Ectodermal cell (in vitro differentiated cells): ENCODE results near the gene CTNNA1.
"Not testable (repeated sequence)": the region's sequence is repeated elsewhere in the genome, so short reads cannot be mapped to it uniquely, and the experiment has no call there.

Source experiments
- H3K27ac ChIP-seq: 2 replicates; pipeline ENCODE4 v1.7.0; 2013; ENCODE audit warnings: mild to moderate bottlenecking, low read depth, low read length; ENCODE audit not compliant: insufficient read depth, poor library complexity, severe bottlenecking
- H3K27me3 ChIP-seq: 2 replicates; pipeline ENCODE4 v1.7.0; 2013; ENCODE audit warnings: mild to moderate bottlenecking, low read length; ENCODE audit not compliant: insufficient read depth, control insufficient read depth, poor library complexity, severe bottlenecking
- H3K36me3 ChIP-seq: one replicate; pipeline ENCODE4 v1.7.0; 2013; ENCODE audit warnings: low read length; ENCODE audit not compliant: control insufficient read depth, insufficient read depth
- H3K4me1 ChIP-seq: one replicate; pipeline ENCODE4 v1.7.0; 2013; ENCODE audit warnings: low read length; ENCODE audit not compliant: control insufficient read depth, insufficient read depth
- H3K4me3 ChIP-seq: 2 replicates; pipeline ENCODE4 v1.7.0; 2013; ENCODE audit warnings: low read depth, low read length, control low read depth; ENCODE audit not compliant: insufficient read depth
- H3K9me3 ChIP-seq: 2 replicates; pipeline ENCODE4 v1.7.0; 2013; ENCODE audit warnings: mild to moderate bottlenecking, low read length, moderate library complexity; ENCODE audit not compliant: control insufficient read depth
- WGBS, 2 experiments: methylation state at CpG; one replicate each; pipeline ENCODE4 v1.1.7; 2013; ENCODE audit warnings: missing lambda C conversion rate in 2 of 2; 5-methylcytosine and 5-hydroxymethylcytosine counted together

Gene CTNNA1

DNA sequence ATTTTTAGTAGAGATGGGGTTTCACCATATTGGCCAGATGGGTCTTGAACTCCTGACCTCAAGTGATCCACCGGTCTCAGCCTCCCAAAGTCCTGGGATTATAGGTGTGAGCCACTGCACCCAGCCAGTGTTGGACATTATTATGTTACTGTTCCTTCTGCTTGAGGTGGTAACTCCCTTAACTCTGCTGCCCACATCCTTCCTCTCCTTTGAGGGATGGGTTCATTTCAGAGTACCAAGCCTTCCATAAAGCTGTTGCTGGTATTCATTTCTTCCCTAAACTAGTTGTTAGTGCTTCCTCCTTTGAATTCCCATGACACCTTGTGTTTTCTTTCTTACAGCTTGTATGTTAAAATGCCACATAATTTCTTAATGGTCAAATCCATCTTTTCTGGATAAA lies 54.0 kb downstream of the CTNNA1 start:
- WGBS, 2 experiments: 80 to 87% methylated on average over 1 of the region's 1 CpG
- H3K4me1 ChIP-seq: no peaks in the 10 kb centered on the region
- no peak overlapping the region for H3K27ac ChIP-seq
- no peaks in the 10 kb centered on the region for H3K27me3 ChIP-seq
- H3K36me3 ChIP-seq: peaks cover 17% of the 10 kb centered on the region
- H3K9me3 ChIP-seq: peaks cover 4% of the 10 kb centered on the region
- H3K4me3 ChIP-seq: no peak overlapping the region

DNA sequence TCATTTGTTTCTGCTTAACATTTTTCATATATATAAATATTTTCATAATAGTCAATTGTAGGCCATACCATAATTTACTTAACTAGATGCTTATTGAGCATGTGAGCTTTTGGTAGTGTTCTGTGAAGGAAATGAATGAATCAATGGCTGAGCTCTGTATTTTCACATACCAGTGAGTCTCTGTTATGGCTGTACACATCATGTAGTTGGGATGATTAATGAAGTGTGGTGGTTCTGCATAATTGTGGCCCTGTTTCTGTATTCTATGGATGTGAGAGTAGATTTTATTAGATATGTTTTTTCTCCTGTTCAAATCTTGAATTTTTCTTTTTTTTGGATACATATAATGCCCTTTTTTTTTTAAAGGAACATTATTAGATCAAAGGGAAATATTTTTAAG lies 56.2 kb downstream of the CTNNA1 start:
- no peaks in the 10 kb centered on the region for H3K27me3 ChIP-seq
- no peaks in the 10 kb centered on the region for H3K4me1 ChIP-seq
- no peak overlapping the region for H3K4me3 ChIP-seq
- peaks cover 22% of the 10 kb centered on the region for H3K36me3 ChIP-seq
- H3K27ac ChIP-seq: no peak overlapping the region
- H3K9me3 ChIP-seq: peaks cover 4% of the 10 kb centered on the region

GRCh38 chr5:138810861-138811260 lies 57.6 kb downstream of the CTNNA1 start:
- not testable (repeated sequence) for H3K4me3 ChIP-seq, H3K27me3 ChIP-seq, H3K4me1 ChIP-seq, H3K27ac ChIP-seq, H3K9me3 ChIP-seq
- 95 to 97% methylated on average over 19 to 26 of the region's 35 CpGs for WGBS, 2 experiments
- peaks cover 22% of the 10 kb centered on the region for H3K36me3 ChIP-seq

DNA sequence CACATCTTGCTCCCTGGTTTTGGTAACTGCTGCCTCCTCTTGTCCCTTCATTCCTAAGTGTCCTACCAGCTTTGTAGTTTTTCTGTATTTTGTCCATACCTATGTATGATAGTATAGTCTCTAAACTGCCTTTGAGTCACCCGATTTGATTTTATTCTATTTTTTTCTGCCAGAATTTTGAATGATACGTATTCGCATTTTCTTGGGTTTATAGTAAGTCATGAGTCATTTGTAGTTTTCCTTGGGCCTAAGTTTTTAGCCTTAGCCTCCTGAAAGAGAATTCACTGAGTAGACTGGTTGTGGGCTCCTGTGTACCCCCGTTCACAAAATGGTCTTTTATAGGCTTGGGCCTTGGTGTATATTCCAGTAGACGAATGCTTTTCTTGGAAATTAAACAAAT lies 62.3 kb downstream of the CTNNA1 start:
- H3K9me3 ChIP-seq: no peaks in the 10 kb centered on the region
- H3K4me1 ChIP-seq: no peaks in the 10 kb centered on the region
- WGBS, 2 experiments: 95 to 96% methylated on average over 5 of the region's 5 CpGs
- H3K4me3 ChIP-seq: no peak overlapping the region
- H3K36me3 ChIP-seq: peaks cover 12% of the 10 kb centered on the region
- no peaks in the 10 kb centered on the region for H3K27me3 ChIP-seq
- no peak overlapping the region for H3K27ac ChIP-seq

GRCh38 chr5:138817241-138817640 lies 64.0 kb downstream of the CTNNA1 start:
- H3K27ac ChIP-seq: no peak overlapping the region
- H3K4me1 ChIP-seq: no peaks in the 10 kb centered on the region
- 100% methylated on average over 1 of the region's 1 CpG for WGBS, 2 experiments
- H3K36me3 ChIP-seq: peaks cover 4% of the 10 kb centered on the region
- no peaks in the 10 kb centered on the region for H3K9me3 ChIP-seq
- H3K27me3 ChIP-seq: no peaks in the 10 kb centered on the region
- H3K4me3 ChIP-seq: no peak overlapping the region

DNA sequence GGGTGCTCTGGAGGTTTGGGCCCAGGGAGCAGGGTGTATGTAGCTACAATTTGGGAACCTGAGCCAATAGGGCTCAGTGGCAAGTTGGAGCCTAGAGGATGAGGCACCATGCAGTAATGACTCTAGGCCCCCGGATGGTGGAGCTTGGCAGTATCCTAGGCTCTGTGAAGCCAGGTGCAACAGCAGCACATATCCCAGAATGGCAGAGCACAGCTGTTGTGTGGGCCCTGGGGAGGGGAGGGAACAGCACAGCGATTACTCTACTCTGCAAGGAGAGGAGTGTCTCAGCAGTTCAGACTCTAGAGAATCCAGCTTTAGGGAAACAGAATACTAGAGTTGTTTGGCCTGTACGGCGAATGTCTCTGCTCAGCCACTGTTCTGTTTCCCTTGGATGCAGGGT lies 65.9 kb downstream of the CTNNA1 start:
- Histone ChIP-seq H3K27me3 (no peaks in the 10 kb centered on the region), H3K36me3 (no peaks in the 10 kb centered on the region)

DNA sequence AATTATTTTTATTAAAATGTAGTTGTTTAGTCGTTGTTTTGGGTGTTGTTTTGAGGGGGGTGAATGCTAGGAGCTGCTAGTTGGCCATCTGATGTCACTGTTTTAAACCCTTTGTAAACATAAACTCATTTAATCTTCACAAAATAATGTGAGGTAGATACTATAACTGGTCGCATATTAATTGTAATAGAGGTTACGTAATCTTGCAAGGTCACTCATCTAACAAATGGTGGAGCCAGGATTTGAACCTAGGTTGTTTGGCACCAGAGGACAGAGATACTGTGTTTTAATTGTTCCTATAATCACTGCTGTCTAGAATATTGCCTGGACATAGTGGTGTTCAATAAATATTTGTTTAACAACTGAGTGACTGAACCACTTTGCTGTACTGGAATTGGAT lies 67.5 kb downstream of the CTNNA1 start:
- no peaks in the 10 kb centered on the region for H3K9me3 ChIP-seq
- H3K36me3 ChIP-seq: no peaks in the 10 kb centered on the region
- no peaks in the 10 kb centered on the region for H3K4me1 ChIP-seq
- H3K4me3 ChIP-seq: no peak overlapping the region
- no peak overlapping the region for H3K27ac ChIP-seq
- 99 to 100% methylated on average over 2 to 3 of the region's 3 CpGs for WGBS, 2 experiments
- H3K27me3 ChIP-seq: no peaks in the 10 kb centered on the region

More for the DNA sequence above, 65.9 kb downstream of the CTNNA1 start:
- Histone ChIP-seq H3K9me3 (no peaks in the 10 kb centered on the region), H3K4me3 (no peak overlapping the region), H3K27ac (peak overlapping the region; percentile 8), H3K4me1 (no peaks in the 10 kb centered on the region)
- WGBS, 2 experiments: 92 to 96% methylated on average over 4 of the region's 4 CpGs

DNA sequence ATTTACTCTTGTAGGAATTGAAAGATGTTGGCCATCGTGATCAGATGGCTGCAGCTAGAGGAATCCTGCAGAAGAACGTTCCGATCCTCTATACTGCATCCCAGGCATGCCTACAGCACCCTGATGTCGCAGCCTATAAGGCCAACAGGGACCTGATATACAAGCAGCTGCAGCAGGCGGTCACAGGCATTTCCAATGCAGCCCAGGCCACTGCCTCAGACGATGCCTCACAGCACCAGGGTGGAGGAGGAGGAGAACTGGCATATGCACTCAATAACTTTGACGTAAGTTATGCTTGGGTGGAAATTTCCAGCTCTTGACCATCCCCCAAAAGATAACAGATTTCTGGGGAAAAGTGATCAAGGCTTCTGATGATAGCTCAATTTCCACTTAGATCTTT lies 71.3 kb downstream of the CTNNA1 start:
- Histone ChIP-seq H3K4me3 (no peak overlapping the region), H3K36me3 (peaks cover 20% of the 10 kb centered on the region), H3K27ac (no peak overlapping the region), H3K9me3 (no peaks in the 10 kb centered on the region), H3K4me1 (no peaks in the 10 kb centered on the region), H3K27me3 (no peaks in the 10 kb centered on the region)
- 88 to 93% methylated on average over 7 of the region's 7 CpGs for WGBS, 2 experiments

DNA sequence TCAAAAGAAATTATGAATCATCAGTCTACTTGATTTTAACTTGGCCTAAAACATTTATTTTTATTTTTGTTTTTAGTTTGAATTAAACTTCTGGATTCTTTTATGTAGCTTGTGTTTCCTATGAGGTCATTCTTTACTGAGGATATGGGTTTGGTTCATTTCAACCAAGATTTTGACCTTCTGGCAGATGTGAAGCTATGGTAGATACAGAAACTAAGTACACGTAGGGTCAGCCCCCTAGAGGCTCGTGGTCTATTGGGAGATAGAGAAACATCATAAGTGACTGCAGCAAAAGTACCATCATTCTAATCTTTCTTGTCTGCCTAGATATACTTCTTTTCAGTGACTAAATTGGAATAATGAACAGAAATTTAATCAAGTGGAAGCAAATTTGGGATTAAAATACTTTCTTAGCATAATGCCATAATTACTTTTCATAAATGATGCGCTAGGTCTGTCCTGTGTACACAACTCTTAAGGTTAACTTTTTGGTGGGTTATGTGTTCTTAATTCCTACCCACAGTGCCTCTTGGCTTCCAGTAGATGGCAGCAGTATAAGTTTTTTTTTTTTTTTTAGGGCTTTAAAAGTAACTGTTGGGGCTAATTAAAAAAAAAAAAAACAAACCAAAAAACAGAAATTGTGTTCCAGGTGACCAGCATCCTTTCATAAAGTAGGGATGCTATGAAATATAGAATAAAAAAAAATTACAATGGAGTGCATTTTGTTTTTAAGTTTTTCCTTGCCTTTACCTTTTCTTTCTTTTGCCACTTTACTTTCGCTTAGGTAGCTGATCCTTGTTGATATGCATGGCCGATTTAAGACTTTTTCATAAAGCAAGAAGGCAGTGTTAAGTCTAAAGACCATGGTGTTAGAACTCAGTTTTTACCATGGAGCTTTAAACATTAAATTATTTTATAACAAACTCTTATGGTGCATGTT lies 72.0 kb downstream of the CTNNA1 start:
- Histone ChIP-seq H3K4me1 (no peaks in the 10 kb centered on the region), H3K4me3 (no peak overlapping the region), H3K27me3 (no peaks in the 10 kb centered on the region), H3K27ac (no peak overlapping the region), H3K36me3 (peaks cover 20% of the 10 kb centered on the region), H3K9me3 (no peaks in the 10 kb centered on the region)
- WGBS, 2 experiments: 82% methylated on average over 5 of the region's 5 CpGs

DNA sequence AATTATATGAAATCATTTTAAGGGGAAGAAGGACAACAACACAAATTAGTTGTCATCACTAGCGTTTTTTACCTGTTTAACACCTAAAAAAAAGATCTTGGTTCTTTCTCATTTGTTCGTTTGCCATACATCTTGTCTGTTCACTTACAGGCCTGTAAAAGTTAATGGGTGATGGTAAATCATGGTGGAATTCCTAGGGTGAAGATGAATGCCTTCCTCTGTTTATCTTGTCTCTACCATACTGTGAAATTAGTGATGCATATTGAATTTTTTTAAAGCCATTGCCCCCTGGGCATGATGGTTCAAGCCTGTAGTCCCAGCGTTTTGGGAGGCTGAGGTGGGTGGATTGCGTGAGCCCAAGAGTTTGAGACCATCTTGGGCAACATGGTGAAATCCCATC lies 75.3 kb downstream of the CTNNA1 start:
- no peak overlapping the region for H3K27ac ChIP-seq

More for the DNA sequence above, 75.3 kb downstream of the CTNNA1 start:
- H3K4me1 ChIP-seq: no peaks in the 10 kb centered on the region
- H3K36me3 ChIP-seq: peaks cover 20% of the 10 kb centered on the region
- H3K27me3 ChIP-seq: no peaks in the 10 kb centered on the region
- no peaks in the 10 kb centered on the region for H3K9me3 ChIP-seq
- WGBS, 2 experiments: 82 to 83% methylated on average over 4 of the region's 4 CpGs
- no peak overlapping the region for H3K4me3 ChIP-seq
